Right kidney (tissue), 1 donor: ENCODE results near the gene DGKZ.

ENCODE experiments used
- DNase-seq: peaks from one replicate; pipeline ENCODE4 v3.0.0-alpha.2; 2016

Gene DGKZ

DNA sequence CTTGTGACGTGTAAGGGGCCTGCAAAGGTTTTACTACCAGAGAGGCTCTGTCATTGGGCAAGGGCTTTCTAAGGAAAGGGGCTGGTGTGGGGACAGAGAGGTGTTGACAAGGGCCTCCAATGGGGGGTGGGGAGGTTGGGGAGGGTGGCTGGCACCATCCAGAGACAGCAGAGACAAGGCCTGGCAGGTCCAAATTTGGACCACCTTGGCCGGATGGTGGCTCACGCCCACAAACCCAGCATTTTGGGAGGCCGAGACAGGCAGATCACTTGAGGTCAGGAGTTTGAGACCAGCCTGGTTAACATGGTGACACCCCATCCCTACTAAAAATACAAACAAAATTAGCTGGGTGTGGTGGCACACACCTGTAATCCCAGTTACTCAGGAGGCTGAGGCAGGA, 46.5 kb downstream of the DGKZ start:
- DNase-seq: no peak

DNA sequence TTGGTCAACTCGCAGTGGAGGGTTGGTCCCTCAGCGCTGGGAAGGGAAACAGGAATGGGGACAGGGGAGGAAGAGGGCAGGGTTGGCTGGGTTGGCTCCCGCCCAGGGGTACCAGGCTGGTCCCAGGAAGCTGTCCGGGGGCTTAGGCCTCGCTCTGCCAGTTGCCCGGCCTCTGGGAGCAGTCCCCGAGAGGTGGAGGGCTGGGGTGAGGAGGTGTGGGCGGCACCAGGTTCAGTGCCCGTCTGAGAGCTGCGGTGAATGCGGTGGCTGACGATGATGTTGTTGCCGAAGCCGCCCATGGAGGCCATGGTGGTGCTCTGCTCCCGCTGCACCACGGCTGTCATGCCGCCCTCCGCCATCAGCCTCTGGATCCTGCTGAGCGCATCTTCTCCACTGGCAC, 50.3 kb downstream of the DGKZ start:
- no peak for DNase-seq

DNA sequence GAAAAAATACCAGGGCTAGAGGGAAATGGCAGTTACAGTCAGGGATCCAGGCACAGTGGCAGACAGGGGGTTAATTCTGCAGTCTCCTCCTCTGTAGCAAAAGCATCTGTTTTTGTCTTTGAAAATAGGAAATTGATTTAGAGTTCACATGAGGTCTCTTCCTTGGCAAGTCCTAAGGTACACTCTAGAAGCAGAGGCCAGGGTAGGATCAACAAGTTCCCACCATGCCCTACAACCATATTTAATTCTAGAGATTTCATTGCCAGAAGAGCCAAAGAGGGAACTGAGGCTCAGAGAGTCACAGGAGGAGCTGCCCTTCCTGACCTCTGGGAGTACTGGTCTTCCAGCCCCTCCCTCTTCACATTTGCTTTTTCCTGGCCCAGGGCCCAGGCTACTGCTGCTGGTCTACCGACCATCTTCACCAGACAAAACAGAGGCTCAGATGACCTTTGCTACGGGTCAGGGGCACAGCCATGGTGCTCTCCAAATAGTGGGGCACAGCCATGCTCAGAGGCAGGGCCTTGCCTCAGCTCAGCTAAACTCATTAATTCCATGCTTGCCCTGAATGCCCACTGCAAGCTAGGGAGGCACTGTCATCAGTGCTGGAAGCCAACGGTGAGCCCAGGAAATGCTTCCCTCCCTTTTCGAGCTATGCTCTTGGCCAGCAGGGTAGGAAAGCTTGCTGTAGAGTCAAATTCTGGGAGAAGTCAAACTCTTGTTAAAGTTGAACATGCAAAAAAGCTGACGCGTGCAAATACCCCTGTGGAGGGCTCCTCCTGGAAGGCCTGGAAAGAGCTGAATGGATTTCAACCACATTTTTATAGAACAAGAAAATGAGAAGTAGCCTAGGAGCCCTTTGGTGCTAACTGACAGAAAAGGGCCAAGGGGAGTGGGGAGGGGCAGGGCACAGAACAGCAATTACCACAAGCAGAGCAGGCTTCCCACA, 56.0 kb downstream of the DGKZ start:
- DNase-seq: no peak

DNA sequence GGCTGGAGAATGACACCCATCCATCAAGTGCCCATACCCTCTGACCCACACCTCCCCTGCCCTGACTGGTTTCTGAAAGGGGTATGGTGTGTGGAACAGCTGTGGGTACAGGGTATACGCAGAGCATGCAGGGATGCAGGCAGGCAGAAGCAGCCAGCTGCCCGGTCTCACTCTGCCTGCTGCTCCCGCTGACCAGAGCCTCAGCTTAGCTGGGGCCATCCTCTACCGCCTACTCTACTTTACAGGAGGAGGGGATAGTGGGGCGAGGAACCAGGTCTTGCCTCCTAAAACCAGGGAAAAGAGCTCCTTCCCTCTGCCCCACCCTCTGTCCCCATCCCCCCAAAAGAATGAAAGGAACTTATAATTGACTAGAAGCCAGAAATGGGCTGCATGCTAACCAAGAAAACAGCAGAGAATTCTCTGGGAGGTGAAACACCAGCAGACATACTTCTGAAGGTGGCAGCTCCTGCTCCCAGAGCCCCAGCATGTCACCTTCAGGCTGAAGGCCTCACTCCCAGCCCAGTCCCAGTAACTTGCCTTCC, 57.3 kb downstream of the DGKZ start:
- no peak for DNase-seq

DNA sequence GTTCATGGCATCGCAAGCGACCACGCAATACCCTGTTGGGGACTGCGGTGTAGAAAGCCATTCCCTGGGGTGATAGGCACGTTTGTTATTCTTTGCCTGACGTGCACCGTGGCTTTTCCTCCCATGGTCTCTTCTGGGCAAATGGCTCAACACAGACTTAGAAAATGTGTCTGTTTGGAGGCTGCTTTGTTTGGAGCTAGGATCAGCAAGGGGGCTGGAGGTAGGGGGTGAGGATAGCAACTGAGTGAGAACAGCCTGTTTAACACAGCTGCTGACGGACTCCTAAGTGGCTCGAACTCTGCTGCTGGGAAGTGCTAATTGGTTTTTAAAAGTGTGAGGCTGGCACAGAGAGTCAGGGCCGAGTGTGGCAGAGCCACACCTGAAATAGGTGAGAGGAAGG, 60.4 kb downstream of the DGKZ start:
- DNase-seq: no peak

DNA sequence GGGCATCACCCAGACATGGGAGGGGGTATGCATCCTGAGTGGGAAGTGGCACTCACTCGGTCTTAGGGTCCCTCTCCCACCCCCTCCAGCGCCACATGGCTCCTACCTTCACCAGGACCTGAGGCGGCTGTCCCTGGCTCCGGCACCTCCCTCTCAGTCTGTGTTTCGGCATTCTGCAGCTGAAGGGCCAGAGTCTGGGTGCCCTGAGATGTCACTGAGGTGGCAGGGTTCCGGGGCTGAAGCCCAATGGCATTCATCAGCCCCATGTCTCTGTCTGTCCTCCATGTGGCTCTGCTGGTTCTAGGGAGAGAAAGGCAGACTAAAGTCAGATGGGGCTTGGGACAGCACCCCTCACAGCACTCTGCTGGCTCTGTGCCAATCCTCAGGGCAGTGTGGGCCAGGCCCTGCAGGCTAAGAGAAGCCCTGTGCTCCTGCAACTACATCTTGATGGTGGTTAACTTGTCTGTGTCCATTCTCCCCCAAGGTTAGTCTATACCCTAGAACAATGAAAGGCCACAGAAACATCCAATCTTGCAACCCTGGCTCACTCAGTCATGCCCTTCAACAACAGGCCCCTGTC, 61.2 kb downstream of the DGKZ start:
- no peak for DNase-seq

DNA sequence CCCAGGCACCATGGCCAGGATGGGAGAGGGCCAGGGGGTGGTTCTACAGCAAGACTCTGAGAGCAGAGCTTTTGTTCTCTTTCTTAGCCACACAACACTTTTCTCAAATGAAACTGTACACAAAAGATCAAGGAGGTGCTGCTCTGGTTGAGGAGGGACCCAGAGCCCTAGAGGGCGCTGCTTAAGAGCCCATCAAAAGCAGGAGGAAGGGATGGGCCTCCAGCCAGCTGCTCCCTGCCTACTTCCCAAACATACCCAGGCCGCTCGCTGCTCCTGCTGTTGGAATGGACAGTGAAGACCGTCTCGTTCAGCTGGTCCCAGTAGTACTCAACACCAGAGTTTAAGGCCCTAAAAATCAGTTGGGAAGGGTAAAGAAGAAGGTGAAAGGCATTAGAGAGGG, 62.8 kb downstream of the DGKZ start:
- no peak for DNase-seq

DNA sequence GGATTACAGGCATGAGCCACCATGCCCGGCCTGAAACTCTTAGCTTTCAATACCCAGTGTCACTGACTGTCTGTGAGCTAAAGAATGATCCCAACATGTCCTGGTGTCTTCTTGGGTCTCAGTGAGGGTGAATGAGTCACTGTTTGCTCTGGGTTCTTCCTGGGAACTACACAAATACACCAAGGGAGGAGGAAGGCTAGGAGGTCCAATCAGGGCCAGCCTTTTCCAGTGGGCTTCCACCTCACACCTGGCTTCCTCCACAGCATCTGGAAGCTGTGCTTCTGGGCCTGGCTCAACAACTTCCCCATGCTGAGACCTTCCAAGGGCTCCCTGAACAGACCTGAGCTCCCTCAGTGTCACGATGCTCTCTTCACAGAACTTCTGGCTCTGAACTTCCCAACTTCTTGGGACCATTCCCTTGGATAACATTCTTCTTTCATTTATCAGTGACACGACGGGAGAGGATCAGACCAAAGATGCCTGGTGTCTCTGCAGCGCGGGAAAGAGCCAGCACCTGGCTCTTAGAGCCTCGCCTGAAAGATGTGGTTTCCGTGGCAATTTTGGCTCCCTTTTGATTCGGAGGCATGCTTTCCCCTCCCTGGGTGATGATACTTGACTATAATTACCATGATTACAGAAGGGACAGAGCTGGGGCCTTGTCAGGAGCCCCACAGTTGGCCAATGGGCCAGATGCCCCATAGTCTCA, 66.7 kb downstream of the DGKZ start:
- DNase-seq: no peak

DNA sequence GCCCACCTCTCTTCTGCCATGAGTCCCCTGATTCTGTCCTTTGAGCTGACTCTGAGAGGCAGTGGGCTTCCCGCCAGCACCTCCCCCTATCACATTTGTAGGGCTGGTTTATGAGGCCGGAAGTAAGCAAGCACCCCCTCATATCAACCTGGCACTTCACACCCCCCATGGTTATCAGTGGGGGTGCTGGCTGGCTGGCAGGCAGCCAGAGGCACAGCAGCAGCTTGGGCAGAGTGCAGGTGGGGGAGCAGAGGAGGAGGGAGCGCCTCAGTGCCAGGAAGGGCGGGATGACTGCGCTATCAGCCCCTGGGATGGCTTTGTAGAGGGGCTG, 67.2 kb downstream of the DGKZ start:
- DNase-seq: no peak

DNA sequence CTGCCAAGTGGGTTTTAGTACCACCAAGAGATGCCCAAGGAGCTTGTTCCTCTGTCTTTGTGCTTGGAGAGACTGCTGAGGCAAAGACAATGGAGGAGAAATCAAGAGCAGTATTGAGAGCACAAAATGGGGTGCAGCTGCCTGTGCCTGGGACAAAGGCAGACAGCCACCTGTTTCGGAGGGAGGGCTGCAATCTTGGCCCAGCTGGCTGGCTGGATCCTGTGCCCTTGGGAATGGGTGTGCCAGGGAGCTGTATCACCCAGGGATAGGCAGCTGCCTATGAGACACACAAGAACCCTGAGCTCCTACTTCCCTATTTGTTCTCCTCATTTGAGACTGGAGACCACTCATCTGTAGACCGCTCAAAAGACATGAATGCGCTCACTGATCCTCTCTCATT, 67.6 kb downstream of the DGKZ start:
- no peak for DNase-seq

DNA sequence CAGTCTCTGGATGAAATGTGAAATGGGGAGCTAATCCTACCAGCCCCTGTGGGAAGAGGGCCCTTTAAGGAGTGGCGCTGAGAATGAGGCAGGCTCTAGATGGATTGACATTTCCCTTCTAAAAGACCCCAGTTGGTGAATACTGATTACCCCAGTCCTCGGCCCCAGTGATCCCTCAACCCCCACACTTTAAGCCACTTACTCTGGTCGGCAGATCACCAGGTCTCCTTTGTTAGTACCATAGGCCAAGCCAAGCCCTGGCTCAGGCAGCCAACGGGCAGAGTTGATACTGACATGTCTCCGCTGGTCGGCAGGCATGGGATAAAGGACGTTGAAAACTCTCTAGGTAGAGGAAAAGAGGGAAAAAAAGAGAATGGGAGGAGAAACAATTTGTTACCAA, 70.4 kb downstream of the DGKZ start:
- DNase-seq: no peak

DNA sequence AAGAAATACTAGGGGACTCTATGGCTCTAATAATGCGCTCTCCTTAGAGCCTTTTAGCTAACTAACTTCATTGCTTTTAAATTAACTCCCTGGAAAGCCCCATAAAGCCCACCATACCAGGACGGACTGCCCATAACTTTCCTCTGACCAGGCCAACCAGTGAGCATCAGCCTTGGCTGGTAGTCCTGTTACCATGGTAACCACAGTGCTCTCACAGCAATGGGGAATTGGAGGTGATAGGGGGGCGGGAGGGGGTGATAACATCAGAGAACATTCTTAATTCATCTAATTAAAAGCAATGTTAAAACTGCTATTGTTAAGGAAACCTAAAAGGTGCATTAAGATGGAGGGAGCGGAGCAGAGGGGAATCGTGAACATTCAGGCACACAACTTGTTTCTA, 71.5 kb downstream of the DGKZ start:
- DNase-seq: no peak

DNA sequence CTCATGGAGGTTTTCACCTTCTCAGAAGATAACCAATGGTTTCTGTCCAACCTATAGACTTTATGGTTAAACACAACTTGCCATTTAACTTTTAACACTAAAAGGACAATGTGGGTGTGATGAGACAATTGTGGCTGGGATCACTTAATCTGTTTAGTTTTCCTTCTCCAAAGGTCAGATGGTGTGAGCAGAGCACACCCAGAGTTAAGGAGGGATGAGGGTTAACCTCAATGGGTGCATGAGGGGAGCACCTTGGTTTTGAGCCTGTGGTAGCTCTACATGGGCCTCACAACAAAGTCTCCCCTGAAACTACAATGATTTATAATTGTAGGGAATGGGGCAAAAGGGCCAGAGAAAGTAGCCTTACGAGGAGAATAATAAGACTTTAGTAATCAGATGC, 73.2 kb downstream of the DGKZ start:
- DNase-seq: no peak

DNA sequence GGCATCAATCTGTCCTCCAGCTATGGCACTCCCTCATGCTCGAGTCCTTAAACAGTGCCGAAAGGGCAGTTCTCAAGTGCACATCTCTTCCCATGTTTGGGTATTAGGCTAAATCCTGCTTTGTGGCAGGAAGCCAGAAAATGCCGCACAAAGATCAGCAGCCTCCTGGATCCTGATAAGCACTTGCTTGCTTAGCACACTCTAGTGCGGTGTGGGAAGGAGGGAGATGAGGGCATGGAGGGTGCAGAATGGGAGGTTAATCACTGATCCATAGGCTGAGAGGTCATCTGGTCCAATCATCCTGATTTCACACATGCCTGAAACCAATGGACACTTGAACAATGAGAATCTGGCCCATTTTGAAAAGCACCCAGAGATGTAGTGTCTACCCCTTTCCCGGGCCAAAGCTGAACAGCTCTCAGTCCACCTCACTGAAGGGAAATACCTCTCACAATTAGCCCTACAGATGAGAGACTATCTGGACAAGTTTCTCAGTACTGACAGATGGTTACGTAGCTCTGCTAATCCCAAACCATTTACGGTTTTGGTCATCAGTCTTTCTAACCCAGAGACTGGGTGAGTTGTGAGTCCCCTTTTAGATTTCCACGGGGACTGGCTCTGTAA, 74.1 kb downstream of the DGKZ start:
- DNase-seq: no peak

DNA sequence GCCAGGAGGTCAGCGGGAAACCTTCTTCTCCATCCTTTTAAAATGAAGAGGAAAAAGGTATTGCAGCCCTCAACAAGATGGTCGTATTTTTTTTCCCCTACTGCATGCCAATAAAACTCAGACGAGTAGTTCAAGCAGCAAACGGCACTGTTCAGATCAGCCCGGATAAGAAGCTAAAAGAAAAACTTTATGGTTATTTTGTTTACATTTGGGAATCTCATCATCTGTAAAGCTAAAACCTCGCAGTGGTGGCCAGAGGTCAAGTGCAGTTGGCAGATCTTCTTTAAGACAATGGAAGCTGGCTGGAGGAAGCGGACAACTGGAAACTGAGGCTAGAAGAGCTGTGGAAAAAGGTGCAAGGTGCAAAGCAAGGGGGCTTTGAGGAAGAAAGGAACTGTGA, 75.3 kb downstream of the DGKZ start:
- DNase-seq: no peak

DNA sequence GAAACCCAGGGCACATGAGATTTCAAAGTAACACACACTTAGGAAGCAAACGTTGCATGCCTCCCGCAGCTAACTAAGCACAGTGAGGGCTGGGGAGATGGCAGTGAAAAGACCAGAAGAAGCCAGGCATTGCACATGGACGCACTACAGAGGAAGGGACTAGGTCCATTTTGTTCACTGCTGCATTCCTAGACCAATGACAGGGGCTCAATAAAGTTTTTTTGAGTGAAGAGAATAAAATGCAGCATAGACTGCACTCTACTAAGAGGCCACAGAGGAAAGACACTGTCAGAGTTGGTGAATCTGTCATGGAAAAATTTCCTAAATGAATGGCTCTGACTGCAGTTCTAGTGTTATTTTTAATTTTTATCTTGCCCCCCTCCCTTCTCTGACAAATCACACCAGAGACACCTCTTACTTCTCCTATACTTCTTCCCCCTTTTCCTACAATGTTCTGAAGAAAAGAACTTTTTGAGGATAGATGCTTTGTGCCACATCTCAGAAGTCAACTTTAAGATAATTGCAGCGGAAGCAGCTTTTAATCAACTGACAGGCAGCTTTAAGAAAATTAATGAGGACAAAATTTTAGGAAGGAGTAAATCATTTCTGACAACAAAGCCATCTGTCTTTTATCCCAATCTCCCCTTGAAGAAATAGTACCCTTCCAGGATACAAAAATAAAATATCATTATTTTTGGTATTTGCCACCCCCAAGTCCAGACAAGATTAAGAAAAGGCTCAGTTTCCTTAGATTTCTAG, 79.1 kb downstream of the DGKZ start:
- no peak for DNase-seq

DNA sequence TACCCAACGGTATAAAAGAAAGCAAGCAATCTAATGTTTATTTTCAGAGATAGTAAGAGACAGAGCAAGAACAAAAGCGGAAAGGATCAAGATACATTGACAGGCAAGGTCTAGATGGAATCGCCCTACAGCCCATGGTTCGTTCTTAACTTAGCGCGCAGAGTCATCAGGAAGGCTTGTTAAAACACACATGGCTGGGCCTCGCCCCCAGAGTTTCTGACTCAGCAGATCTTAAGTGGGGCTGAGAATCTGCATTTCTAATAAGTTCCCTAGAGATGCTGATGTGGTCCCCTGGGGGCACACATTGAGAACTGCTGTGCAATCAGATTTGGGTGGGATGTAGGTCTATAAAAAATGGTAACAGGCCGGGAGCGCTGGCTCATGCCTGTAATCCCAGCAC, 80.1 kb downstream of the DGKZ start:
- no peak for DNase-seq

DNA sequence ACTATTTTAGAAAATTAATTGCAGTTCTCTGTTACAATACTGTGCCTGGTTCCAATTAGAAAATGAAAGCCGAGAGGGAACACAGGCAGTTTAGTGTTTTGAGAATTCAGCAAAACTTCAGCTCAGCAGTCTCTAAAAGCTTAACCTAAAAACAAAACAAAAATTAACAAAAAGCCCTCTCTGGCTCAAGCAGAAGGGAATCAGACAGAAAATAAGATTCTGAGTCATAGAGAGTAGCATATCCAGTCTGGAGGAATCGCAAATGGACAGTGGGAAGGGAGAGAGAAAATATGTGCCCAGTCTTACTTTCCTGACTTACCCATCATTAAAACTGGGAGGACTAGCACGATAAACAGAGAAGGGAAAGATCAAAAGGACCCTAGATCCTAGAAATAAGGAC, 82.5 kb downstream of the DGKZ start:
- DNase-seq: no peak
